HPDE6-E6E7 (cell line): Measurements from ENCODE around the gene WDR91.
"Not testable (repeated sequence)": the region's sequence is repeated elsewhere in the genome, so short reads cannot be mapped to it uniquely, and the experiment has no call there.

Experiments used
- DNase-seq: peaks from one replicate; pipeline ENCODE4 v3.0.0; 2011; ENCODE audit warnings: missing footprints; ENCODE audit errors: extremely low spot score

WDR91 gene

GRCh38 chr7:135233570-135233969, 22.2 kb upstream of the WDR91 start, which contains the start of gene STRA8:
Gene STRA8, plus strand, starts transcription at chr7:135233838. Its CDS starts 6,687 bp downstream, at chr7:135240525.
- DNase-seq, result no peak

- DNase-seq, result no peak
Measured at GRCh38 chr7:135232720-135233119, 21.4 kb upstream of the WDR91 start.

- DNase-seq, result no peak
Measured at GRCh38 chr7:135232087-135232486, 20.8 kb upstream of the WDR91 start.

GRCh38 chr7:135231686-135232085, 20.4 kb upstream of the WDR91 start:
- DNase-seq, result no peak

GRCh38 chr7:135224027-135224426, 12.7 kb upstream of the WDR91 start:
- DNase-seq, result no peak

- no peak for DNase-seq
Measured at GRCh38 chr7:135217645-135218509, 6.6 kb upstream of the WDR91 start.

- no peak for DNase-seq
Measured at GRCh38 chr7:135215698-135216097, 4.4 kb upstream of the WDR91 start.

- no peak for DNase-seq
Measured at GRCh38 chr7:135215180-135215579, 3.9 kb upstream of the WDR91 start.

- DNase-seq, result peak; percentile 66
Measured at GRCh38 chr7:135213831-135214230, 2.5 kb upstream of the WDR91 start.

GRCh38 chr7:135211946-135212685, 790 bp upstream of the WDR91 start:
- DNase-seq, result not testable (repeated sequence)

GRCh38 chr7:135210888-135211178, 493 bp downstream of the WDR91 start:
- DNase-seq, result no peak

- no peak for DNase-seq
Measured at GRCh38 chr7:135209225-135209834, 2.0 kb downstream of the WDR91 start.

GRCh38 chr7:135208102-135208793, 3.1 kb downstream of the WDR91 start:
- DNase-seq, result no peak

GRCh38 chr7:135207406-135208101, 3.8 kb downstream of the WDR91 start:
- no peak for DNase-seq

- DNase-seq, result no peak
Measured at GRCh38 chr7:135206941-135207391, 4.4 kb downstream of the WDR91 start.

GRCh38 chr7:135205850-135206249, 5.5 kb downstream of the WDR91 start:
- DNase-seq, result no peak

GRCh38 chr7:135204876-135205275, 6.5 kb downstream of the WDR91 start:
- DNase-seq, result peak; percentile 63

GRCh38 chr7:135204341-135204749, 7.0 kb downstream of the WDR91 start:
- DNase-seq, result no peak

- DNase-seq, result no peak
Measured at GRCh38 chr7:135201350-135201749, 10.0 kb downstream of the WDR91 start.

- no peak for DNase-seq
Measured at GRCh38 chr7:135200821-135201331, 10.4 kb downstream of the WDR91 start.

GRCh38 chr7:135199439-135199838, 11.9 kb downstream of the WDR91 start:
- no peak for DNase-seq
